H54 (cell line): ENCODE results near the gene MEN1.

Experiments
- DNase-seq: peaks from one replicate; pipeline ENCODE4 v3.0.0; 2011; ENCODE audit warnings: low spot score, mixed read lengths; ENCODE audit not compliant: insufficient read length
- FAIRE-seq: peaks from 3 replicates; lab custom pipeline; 2011; peaks lifted over from hg19 to GRCh38; lab: Jason Lieb, UNC
- POLR2A ChIP-seq: IDR thresholded peaks from 2 replicates; pipeline ENCODE4 v1.6.1; 2011; ENCODE audit warnings: low read depth, mild to moderate bottlenecking, low read length

MEN1 gene

GRCh38 chr11:64767344-64768299, 42.7 kb downstream of the MEN1 start:
- FAIRE-seq: no peak
- DNase-seq: no peak
- no peak for TF ChIP-seq POLR2A

GRCh38 chr11:64766881-64767280, 43.5 kb downstream of the MEN1 start:
- DNase-seq (no peak), FAIRE-seq (no peak)
- TF ChIP-seq POLR2A: no peak

GRCh38 chr11:64765851-64766665, 44.3 kb downstream of the MEN1 start:
- DNase-seq (no peak), FAIRE-seq (no peak)
- TF ChIP-seq POLR2A: no peak

- TF ChIP-seq POLR2A: no peak
- FAIRE-seq (no peak), DNase-seq (no peak)
Measured at GRCh38 chr11:64765291-64765850, 45.0 kb downstream of the MEN1 start.

- TF ChIP-seq POLR2A: no peak
- no peak for DNase-seq
- no peak for FAIRE-seq
Measured at GRCh38 chr11:64764753-64765152, 45.6 kb downstream of the MEN1 start.

- TF ChIP-seq POLR2A: no peak
- no peak for FAIRE-seq
- no peak for DNase-seq
Measured at GRCh38 chr11:64764040-64764611, 46.2 kb downstream of the MEN1 start.

- no peak for DNase-seq
- no peak for FAIRE-seq
- no peak for TF ChIP-seq POLR2A
Measured at GRCh38 chr11:64763526-64764039, 46.8 kb downstream of the MEN1 start.

- DNase-seq: no peak
- TF ChIP-seq POLR2A: no peak
- no peak for FAIRE-seq
Measured at GRCh38 chr11:64762674-64763525, 47.5 kb downstream of the MEN1 start.

- no peak for DNase-seq
- no peak for FAIRE-seq
- TF ChIP-seq POLR2A: no peak
Measured at GRCh38 chr11:64762277-64762673, 48.1 kb downstream of the MEN1 start.

- no peak for DNase-seq
- no peak for FAIRE-seq
- no peak for TF ChIP-seq POLR2A
Measured at GRCh38 chr11:64760759-64761420, 49.5 kb downstream of the MEN1 start.

- FAIRE-seq (no peak), DNase-seq (no peak)
- TF ChIP-seq POLR2A: no peak
Measured at GRCh38 chr11:64759722-64760719, 50.3 kb downstream of the MEN1 start, which contains the start of gene PYGM. TSS of gene PYGM (minus strand) at chr11:64759974. CDS start at chr11:64759898, 76 bp downstream.
